HG03060 (cell line): ENCODE data around the gene ST3GAL3.

Experiments
- ATAC-seq: cut with Tn5 transposase; IDR thresholded peaks from one replicate; pipeline ENCODE4 v1.9.1; 2021; ENCODE audit warnings: low read depth, moderate number of reproducible peaks; ENCODE audit not compliant: unreplicated experiment

ST3GAL3 gene

DNA sequence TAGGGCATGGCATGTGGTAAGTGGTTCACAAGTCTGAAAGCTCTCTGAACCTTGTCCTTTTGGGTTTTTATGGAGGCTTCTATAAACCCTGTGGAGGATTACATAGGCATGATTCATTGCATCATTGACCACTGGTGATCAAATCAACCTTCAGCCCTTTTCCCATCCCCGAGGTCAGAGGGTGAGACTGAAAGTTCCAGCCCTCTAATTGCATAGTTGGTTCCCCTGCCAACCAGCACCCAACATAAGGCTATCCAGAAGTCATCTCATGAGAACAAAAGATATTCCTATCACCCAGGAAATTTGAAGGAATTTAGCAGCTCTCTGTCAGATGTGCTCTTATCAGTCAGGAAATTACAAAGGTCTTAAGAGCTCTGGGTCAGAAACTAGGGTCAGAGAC lies 136.8 kb downstream of the ST3GAL3 start:
- no peak for ATAC-seq

DNA sequence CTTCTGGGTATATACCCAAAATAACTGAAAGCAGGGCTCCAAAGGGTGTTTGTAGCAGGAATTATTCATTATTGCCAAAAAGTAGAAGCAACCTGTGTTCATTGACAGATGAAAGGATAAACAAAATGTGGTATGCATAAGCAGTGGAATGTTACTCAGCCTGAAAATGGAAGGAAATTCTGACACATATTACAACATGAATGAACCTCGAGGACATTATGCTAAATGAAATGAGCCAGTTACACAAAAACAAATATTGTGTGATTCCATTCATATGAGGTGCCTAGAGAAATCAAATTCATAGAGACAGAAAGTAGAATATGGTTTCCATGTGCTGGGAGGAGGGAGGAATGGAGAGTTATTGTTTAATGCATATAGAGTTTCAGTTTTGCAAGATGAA lies 140.0 kb downstream of the ST3GAL3 start:
- no peak for ATAC-seq

DNA sequence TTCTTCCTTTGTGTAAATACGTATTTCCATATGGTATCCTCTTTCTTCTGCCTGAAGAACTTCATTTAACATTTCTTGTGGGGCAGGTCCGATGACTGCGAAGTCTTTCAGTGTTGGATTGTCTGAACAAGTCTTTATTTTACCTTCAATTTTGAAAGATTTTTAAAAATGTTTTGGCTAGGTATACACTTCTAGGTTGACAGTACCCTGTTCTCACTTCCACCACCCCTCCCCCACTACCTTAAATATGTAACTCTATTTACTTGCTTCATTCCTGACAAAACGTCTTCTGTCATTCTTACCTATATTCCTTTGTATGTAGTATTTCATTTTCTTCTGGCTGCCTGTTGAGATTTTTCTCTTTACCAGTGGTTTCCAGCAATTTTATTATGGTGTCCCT lies 140.5 kb downstream of the ST3GAL3 start:
- no peak for ATAC-seq

DNA sequence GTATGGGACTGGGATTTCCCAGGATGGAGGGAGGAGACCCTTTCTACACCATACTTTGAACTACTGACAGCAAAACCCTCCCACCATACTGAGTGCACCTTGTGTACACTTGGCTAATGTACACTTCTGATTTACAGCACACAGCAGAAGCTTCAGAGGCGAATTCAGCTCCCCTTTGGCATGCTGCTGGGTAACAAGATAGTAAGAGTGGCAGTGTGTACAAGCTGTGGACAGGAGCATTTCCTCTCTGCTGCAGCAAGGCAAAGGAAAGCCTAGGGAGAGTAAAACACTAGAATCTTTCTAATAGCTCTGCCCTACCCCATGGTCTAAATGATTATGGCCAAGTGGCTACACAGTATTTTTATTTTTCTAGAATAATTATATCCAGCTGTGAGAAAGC lies 142.3 kb downstream of the ST3GAL3 start:
- ATAC-seq, result no peak

DNA sequence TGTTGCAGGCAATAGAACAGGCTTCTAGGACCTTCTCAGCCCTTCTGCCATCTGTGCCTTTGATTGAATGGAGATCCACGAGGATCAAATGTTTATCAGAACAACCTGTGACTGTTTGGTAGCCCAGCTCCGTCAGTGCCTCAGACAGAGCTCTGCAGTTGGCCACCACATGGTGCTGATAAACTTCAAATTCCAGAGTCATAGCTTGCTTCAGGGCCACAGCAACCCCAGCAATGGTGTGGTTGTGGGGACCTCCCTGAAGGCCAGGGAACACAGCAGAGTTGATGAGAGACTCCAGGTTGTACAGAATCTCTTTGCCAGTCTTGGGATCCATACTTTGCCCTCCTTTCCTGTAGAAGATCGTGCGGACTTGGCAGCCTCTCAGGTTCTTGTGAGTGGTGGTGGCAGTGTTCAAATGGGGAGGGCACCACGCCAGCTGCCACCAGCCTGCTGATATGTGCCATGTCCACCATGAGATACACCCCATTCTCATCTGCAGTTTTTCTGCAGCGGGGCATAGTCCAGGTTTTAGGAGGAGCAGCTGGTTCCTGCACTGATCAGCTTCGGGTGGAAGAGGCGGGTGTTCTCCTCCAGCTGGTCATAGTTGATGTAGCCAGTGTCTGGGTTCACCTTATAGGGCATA lies 143.4 kb downstream of the ST3GAL3 start:
- no peak for ATAC-seq

DNA sequence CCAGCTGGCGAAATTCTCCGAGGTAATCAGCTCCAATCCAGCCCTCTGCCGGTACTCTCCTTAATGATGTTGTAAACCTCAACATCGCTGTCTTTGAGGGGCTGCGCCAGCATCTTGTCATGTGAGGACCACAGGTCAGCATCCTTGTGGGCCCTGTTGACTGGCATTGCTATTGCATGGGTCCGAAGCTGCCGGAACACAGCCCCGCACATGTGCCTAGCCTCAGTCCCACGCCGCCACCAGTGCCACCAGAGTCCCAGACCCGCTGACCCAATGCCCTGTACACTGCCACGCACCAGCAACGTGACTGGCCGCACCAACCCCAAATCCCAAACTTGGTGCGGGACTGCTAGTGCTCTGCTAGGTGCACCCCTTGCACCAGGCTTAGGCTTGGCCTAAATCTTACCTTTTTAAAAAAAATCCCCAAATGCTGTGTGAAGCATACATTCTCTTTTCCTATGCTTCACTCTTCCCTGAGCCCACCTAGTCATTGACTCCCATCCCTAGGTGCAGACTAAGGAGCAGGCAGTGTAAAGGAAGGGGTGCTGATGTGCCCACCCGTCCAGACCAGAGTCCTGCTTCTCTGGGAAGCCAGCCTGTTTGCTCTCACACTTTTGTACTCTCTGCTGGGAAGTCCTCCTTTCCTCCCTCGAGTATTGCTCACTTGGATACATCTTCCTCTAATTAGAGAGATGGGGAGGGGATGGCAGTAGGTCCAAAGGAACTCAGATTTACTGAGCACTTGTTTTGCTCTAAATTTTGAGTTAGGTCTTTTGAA lies 144.4 kb downstream of the ST3GAL3 start:
- ATAC-seq, result no peak

DNA sequence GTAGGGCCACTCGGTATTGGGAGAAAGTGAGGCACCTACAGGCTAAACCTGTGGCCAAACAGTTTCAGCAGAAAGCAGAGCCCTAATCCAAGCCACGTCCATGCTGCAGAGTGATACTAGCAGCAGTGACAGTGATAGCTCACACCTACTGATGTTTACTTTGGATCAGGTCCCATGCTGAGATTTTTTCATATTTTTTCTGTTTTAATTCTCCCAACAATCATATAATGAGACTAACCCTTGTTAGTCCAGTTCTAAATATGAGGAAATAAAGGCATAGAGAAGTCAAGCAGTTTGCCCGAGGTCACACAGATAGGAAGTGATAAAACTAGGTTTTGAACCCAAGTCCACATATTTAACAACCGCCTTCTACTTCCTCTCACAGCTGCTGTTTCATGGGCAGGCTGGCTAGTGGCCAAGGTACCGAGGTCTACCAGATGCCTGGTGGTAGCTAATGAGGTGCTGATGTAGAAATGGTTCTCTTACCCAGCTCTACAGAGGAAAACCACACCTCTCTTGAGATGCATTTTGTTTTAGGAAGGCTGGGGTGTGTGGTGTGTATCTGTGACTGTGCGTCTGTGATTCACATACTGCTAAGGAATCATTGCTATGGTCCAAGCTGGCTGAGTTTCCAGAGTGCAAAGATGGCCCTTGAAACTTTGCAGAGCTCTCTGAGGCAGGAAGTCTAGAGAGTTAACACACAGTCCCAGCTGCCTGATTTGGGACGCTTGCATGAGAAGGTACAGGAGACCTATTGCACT lies 146.0 kb downstream of the ST3GAL3 start:
- no peak for ATAC-seq

DNA sequence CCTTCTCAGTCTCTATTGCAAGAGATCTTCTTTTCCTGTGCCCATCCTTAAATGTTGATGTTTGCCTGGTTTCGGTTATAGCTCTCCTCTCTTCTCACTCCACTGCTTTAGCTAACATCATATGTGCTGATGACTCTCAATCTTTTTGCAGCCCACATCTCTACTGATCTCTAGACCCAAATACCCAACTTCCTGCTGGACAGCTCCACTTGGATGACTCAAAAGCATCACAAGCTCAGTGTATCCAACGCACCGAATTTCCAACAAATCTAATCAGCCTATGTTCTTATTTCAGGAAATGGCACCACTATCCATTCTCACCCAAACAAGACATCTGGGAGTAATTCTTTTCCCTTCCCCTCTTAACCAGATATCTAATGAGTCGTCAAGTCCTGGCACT lies 147.1 kb downstream of the ST3GAL3 start:
- ATAC-seq, result no peak

DNA sequence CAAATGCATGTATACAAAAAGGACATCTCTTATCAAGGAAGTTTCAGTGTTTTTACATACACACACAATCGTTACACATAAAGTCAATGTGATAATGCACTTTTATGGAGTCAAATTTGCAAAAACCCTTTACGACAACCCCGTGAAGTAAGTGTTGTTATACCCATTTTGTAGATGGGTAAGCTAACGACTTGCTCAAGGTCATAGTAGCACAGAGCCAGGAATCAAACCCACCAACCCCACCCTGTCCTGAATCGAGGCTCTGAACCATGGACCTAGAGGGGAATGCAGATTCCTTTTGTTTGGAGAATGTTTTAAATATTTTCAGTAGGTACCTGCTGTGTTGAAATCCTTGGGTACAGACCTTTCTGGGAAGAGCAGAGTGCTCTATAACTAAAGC lies 148.9 kb downstream of the ST3GAL3 start:
- ATAC-seq, result no peak

DNA sequence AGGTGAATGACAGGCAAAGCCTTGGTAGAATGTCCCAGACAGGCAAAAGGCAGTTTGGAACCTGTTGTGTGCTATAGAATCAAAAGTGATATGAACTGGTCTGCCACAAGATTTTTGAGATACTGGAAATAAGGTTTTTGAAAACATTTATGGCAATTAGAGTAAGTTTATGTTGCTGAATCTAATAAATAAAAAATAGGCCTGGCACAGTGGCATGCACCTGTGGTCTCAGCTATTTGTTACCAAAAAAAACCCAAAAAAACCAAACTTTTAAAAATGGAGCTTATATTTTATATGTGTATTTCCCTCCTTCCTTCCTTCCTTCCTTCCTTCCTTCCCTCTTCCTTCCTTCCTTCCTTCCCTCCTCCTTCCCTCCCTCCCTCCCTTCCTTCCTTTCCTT lies 149.8 kb downstream of the ST3GAL3 start:
- ATAC-seq, result no peak

DNA sequence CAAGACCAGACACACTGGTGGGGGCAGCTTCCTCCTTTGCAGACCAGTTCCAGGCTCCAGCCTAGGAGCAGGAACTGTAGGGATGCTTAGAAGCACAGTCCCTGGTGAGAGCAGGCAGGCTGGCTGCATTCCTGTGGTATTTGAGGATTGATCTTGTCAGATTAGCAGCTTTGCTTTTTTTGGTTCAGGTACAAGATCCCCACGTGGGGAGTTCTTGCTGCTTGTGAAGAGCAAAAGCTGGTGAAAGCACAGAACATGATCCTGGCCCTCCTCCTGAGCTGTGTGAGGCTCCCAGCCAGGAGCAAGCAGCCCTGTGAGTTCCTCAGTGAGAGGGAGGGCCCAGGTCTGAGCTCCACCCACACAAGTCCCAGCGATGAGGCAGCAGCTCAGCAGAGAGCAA lies 151.0 kb downstream of the ST3GAL3 start:
- no peak for ATAC-seq

DNA sequence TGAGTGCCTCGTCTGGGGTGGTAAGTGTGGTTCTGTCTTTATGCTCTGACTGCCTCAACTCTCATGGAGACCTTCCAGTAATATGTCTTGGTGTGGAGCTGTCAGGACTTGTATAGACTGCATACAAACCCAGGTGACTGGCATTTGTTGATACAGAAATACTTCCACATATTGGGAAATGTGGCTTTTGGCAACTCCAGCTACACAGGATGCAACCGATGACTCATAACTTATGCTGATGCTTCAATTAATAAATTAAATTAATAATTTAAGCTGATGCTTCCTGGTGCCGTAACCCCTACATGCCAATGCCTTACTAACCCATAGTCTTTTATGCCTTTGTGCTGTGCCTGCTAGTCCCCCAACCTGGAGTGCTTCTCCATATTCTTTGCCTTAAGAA lies 154.0 kb downstream of the ST3GAL3 start:
- no peak for ATAC-seq

DNA sequence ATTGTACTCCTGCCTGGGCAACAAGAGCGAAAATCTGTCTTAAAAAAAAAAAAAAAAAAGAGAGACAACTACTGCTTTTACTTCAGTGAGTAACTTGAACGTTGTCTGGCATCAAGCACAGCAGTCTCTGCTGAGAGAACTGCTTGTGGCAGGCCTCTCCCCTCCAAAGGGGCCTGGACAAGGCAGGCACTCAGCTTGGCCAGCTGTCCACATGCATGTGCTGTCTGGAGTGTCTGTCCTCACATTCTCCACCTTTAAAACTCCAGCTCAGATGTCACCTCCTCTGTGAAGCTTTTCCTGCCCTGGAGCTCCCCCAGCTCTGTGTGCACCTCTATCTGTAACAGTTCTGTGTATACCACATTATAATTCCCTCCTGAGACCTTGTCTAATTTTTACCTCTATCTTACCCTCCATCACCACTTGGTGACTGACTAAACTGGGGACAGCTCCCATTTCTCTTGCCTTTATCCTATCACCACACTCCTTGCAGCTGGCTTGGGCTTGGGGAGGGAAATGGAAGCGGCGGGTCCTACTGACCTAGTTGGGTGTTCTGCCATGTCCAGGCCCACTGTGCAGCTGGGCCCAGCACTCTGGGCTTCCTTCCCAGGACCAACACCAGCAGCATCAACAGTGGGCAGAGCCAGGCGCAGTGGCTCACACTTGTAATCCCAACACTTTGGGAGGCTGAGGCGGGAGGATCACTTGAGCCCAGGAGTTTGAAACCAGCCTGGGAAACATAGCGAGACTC lies 154.8 kb downstream of the ST3GAL3 start:
- no peak for ATAC-seq

DNA sequence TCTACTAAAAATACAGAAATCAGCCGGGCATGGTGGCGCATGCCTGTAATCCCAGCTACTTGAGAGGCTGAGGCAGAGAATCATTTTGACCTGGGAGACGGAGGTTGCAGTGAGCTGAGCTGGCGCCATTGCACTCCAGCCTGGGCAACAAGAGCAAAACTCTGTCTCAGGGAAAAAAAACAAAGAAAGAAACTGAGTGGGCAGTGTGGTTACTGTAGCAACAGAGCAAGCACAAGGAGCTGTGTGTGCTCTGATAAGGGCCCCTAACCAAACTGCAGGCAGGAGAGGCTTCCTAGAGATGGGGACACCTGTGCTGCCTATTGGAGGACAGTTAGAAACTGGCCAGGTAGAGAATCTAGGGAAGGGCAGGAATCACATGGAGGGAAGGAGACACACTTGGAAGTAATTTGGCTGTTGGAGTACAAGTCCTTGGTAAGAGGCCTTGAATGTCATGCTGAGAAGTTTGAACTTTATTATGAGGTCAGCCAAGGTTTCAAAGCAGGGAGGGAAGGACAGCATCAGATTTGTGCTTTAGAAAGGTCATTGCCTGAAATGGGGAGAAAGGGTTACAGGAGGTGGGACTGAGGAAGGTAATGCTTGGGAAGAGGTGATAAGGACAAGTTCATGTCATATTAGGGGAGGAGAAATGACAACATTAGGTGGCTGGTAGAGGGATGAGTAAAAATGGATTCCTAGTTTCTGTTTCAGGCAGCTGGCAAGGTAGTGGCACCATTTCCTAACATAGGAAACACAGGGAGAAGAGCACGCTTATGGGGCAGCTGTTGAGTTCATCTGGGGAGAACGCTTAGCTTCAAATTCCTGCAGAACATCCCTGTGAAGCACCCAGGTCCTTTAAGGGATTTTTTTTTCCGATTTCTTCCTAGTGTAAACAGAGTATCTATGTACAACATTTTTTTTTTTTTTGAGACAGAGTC lies 157.0 kb downstream of the ST3GAL3 start:
- ATAC-seq, result no peak

DNA sequence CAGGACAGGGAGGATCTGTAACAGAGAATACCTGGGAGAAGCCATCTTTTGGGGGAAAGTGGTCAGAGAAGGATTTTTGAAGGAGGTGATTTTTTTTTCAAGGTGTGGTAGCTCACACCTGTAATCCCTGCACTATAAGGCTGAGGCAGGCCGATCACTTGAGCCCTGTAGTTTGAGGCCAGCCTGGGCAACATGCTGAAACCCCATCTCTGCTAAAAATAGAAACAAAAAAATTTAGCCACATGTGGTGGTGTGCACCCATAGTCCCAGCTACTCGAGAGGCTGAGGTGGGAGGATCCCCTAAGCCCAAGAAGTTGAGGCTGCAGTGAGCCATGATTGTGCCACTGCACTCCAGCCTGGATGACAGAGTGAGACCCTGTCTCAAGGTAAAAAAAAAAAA lies 158.9 kb downstream of the ST3GAL3 start:
- ATAC-seq, result no peak

DNA sequence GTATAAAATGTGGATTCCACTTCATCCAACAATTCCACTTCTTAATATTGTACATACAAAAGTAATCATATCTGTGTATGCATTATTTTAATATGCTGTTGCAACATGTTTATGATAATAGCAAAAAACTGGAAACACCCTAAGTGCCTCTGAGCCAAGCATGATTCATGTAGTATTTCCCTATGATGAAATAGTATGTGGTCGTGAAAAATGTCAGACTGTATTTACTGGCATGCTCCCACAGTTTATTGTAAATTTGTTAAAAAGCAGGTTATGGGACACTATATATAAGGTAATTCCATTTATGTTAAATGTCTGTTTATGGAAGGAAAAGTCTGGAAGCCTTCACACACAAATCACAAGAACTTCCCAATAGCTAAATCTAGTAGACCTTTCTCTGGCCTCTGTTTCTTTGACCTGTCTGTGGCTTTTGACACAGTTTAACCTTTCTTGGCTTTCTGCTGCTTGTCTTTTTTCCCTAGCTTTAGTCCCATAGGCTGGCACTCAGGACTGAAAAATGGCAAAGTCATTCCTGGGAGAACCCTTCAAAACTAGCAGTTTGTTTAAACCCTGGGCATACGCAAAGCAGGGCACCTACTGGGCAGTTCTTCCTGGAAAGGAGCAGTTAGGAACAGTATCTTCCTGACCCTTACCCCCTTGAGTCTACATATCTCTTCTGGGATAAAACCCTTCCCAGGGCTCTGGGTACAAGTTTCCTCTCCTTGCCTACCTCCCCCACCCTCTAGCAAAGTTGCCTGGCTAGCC lies 160.8 kb downstream of the ST3GAL3 start:
- ATAC-seq, result no peak

DNA sequence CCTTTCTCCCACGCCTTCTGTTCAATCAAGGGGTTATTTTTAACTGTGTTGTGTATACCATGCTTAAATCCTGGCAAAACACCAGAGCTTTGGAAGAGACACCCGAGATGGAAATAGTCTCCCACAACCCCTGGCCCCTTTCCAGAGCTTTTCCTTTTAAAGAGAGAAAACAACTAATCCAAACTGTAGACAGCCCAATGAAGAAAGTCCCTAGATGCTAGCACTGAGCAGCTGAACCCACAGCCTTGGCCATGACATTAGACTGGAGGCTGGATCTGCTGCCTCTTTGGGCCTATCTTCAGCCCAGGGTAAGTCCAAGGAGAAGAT lies 161.4 kb downstream of the ST3GAL3 start:
- no peak for ATAC-seq

DNA sequence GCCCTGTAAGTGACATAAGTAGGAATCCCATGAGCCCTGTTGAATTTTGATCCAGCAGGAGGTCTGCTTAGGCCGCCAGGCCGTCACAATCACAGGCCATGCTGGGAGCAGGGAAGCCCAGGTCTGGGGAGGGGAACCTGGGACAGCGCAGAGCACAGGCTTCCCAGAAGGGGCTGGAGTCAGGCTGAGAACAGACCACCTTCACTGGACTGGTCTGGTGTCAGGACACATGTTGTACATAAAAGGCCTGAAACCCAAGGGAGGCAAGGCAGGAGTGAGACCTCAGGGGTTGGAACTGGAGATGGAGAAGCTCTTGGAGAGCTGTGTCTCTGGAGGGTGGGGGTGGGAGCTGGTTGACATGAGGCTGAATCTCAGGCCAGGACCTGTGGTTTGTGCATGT lies 163.0 kb downstream of the ST3GAL3 start:
- no peak for ATAC-seq

DNA sequence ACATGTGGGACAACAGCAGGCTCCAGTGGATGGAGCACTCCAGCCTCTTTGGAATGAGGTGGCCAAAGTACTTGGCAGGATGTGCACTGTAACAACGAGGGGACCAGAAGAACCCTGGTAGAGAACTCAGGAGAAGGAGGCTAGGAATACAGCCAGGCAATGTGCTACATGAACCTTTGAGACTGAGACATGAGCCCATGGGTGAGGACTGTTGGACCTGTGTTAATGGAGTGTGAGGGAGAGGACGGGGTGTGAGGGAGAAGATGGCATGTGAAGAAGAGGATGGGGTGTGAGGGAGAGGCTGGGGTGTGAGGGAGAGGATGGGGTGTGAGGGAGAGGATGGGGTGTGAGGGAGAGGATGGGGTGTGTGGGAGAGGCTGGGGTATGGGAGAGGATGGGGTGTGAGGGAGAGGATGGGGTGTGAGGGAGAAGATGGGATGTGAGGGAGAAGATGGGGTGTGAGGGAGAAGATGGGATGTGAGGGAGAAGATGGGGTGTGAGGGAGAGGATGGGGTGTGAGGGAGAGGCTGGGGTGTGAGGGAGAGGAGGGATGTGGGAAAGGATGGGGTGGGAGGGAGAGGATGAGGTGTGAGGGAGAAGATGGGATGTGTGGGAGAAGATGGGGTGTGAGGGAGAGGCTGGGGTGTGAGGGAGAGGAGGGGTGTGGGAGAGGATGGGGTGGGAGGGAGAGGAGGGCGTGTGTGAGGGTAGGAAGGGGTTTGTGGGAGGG lies 164.0 kb downstream of the ST3GAL3 start:
- no peak for ATAC-seq
